ENCODE results near the gene NAV2. TPM values are rescaled to one million over a fixed set of nuclear protein-coding genes. Genes with fewer than 3 reads are reported as not detected.

NAV2 gene
- total and polyA plus RNA-seq, 10 donors = 0.46 to 11.6 (median 4.1) TPM

GRCh38 chr11:19974886-19975285, 262.2 kb downstream of the NAV2 start:
- H3K4me1 ChIP-seq = peaks cover 0 to 9% (median 0%) of the 10 kb centered on the region in 6 donors
- intact Hi-C loops (cut with DNase I; ENCODE audit: low total_unique reads) = no loop called here

GRCh38 chr11:19975414-19975990, 262.9 kb downstream of the NAV2 start:
- Histone ChIP-seq H3K4me3 (no peak overlapping the region), H3K27ac (no peak overlapping the region), H3K27me3 (replicated peaks in 1 of 7) (peaks cover 0 to 6% (median 0%) of the 10 kb centered on the region in 7 donors), H3K4me1 (peaks cover 0 to 10% (median 0%) of the 10 kb centered on the region in 6 donors), H3K36me3 (no peaks in the 10 kb centered on the region), H3K9me3 (no peaks in the 10 kb centered on the region)
- WGBS, 5 donors = 81 to 89% (median 86%) methylated on average over 6 to 7 of the region's 7 CpGs
- intact Hi-C loops (cut with DNase I; ENCODE audit: low total_unique reads) = no loop called here
- TF ChIP-seq POLR2AphosphoS5 (IDR thresholded peaks at IDR 0.05) = no peak
- TF ChIP-seq POLR2A (IDR thresholded peaks at IDR 0.05) = no peak
- TF ChIP-seq CTCF (IDR thresholded peaks at IDR 0.05 in 8 of 11, conservative IDR thresholded peaks at IDR 0.05 in 3 of 11) = no peak
- DNase-seq = no peak

More at GRCh38 chr11:19974886-19975285, 262.2 kb downstream of the NAV2 start:
- H3K9me3 ChIP-seq = no peaks in the 10 kb centered on the region
- 81 to 94% (median 91%) methylated on average over 4 of the region's 4 CpGs for WGBS, 5 donors
- H3K4me3 ChIP-seq = no peak overlapping the region
- no peak overlapping the region for H3K27ac ChIP-seq
- peaks cover 0 to 1% (median 0%) of the 10 kb centered on the region in 7 donors for H3K27me3 ChIP-seq (replicated peaks in 1 of 7)
- TF ChIP-seq POLR2AphosphoS5 (IDR thresholded peaks at IDR 0.05) (no peak), POLR2A (IDR thresholded peaks at IDR 0.05) (no peak), CTCF (IDR thresholded peaks at IDR 0.05 in 8 of 11, conservative IDR thresholded peaks at IDR 0.05 in 3 of 11) (no peak)
- no peak for DNase-seq
- no peaks in the 10 kb centered on the region for H3K36me3 ChIP-seq

- Histone ChIP-seq H3K27ac (no peak overlapping the region), H3K9me3 (no peaks in the 10 kb centered on the region), H3K4me3 (no peak overlapping the region), H3K4me1 (peaks cover 0 to 10% (median 0%) of the 10 kb centered on the region in 6 donors), H3K36me3 (no peaks in the 10 kb centered on the region), H3K27me3 (replicated peaks in 1 of 7) (peaks cover 0 to 6% (median 0%) of the 10 kb centered on the region in 7 donors)
- 70 to 85% (median 79%) methylated on average over 6 to 7 of the region's 7 CpGs for WGBS, 5 donors
- no peak for DNase-seq
- no peak for TF ChIP-seq POLR2AphosphoS5 (IDR thresholded peaks at IDR 0.05)
- TF ChIP-seq CTCF (IDR thresholded peaks at IDR 0.05 in 8 of 11, conservative IDR thresholded peaks at IDR 0.05 in 3 of 11) = no peak
- TF ChIP-seq POLR2A (IDR thresholded peaks at IDR 0.05) = no peak
- intact Hi-C loops (cut with DNase I; ENCODE audit: low total_unique reads) = no loop called here
Observed at GRCh38 chr11:19976281-19976941, 263.8 kb downstream of the NAV2 start.

GRCh38 chr11:19977941-19978340, 265.3 kb downstream of the NAV2 start:
- Histone ChIP-seq H3K27me3 (replicated peaks in 1 of 7) (peaks cover 0 to 6% (median 0%) of the 10 kb centered on the region in 7 donors), H3K27ac (no peak overlapping the region), H3K4me3 (no peak overlapping the region), H3K4me1 (peaks cover 0 to 10% (median 0%) of the 10 kb centered on the region in 6 donors), H3K36me3 (no peaks in the 10 kb centered on the region), H3K9me3 (no peaks in the 10 kb centered on the region)
- TF ChIP-seq POLR2AphosphoS5 (IDR thresholded peaks at IDR 0.05) (no peak), POLR2A (IDR thresholded peaks at IDR 0.05) (no peak), CTCF (IDR thresholded peaks at IDR 0.05 in 8 of 11, conservative IDR thresholded peaks at IDR 0.05 in 3 of 11) (no peak)
- 90 to 97% (median 90%) methylated on average over 9 of the region's 9 CpGs for WGBS, 5 donors
- no peak for DNase-seq
- intact Hi-C loops (cut with DNase I; ENCODE audit: low total_unique reads) = no loop called here
